C1 segment of cervical spinal cord (tissue), 14 donors: ENCODE measurements around the gene MTUS2.
A peak's percentile ranks its signal among the peaks of the same experiment; 100 is the strongest.
"Not testable (repeated sequence)": the region's sequence is repeated elsewhere in the genome, so short reads cannot be mapped to it uniquely, and the experiment has no call there.

Experiments
- DNase-seq, 14 donors: peaks; one replicate each; lab custom pipeline; 2025; lab: John Stamatoyannopoulos, UW

The MTUS2 gene

DNA sequence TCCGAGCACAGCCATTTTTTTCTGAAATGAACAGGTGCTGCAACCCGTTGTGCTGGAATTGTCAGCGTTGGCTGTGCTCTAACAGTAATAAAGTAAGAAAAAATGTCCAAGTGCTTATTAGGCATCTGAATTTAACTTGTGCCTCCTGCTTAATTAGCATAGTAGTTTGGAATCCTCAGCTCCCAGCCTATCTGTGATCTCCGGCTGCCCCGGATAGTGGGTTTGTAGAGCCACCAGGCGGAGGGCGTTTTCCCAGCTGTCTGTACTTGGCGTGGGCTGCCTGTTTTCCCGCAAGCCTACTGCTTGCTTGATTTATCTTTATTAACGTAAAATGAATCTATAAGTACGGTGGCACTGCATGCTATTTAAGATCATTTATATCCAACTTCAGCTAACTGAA is 137.9 kb downstream of the MTUS2 start:
- DNase-seq, result peak in 1 of 14 donors; percentile 19

- DNase-seq, result no peak
Observed at GRCh38 chr13:28958441-28958840, 138.3 kb downstream of the MTUS2 start.

DNA sequence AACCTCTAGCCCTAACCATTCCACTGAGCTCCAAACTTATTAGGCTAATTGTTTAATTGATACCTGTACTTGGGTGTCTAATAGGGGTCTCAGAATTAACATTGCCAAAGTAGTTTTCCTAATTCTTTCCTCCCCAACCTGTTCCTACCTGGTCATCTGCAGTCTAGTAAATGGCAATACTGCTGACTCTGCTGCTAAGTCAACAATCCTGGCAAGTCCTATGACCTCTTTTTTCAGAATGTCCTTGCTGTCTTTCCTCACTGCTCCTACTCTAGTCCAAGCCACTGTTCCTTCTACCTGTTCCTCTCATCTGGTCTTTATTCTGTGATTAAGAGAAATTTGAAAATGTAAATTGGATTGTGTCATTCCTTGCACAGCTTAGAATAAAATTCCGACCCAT is 143.9 kb downstream of the MTUS2 start:
- DNase-seq, result no peak

DNA sequence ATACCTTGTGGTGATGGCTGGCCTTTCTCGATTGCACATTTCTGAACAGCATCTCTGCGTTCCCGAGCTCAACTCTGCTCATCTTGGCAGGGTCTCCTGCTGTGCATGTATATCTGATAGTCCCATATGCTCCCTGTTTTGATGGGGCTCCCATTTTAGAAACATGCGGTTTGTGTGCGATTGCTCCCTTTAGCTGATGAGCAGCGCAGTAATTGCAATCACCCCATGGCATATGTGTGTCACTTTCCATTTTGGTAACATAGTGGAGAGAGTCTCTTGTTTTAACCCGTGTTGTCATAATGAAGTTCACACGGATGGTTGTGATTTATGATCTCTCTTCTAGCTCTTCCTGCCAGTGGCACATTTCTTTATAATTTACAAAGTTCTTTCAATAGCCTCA is 144.7 kb downstream of the MTUS2 start:
- DNase-seq, result no peak

- no peak for DNase-seq
Observed at GRCh38 chr13:28967029-28967915, 147.1 kb downstream of the MTUS2 start.

- DNase-seq, result no peak
Observed at GRCh38 chr13:28976195-28976594, 156.1 kb downstream of the MTUS2 start.

- DNase-seq, result no peak
Observed at GRCh38 chr13:28976636-28977035, 156.5 kb downstream of the MTUS2 start.

DNA sequence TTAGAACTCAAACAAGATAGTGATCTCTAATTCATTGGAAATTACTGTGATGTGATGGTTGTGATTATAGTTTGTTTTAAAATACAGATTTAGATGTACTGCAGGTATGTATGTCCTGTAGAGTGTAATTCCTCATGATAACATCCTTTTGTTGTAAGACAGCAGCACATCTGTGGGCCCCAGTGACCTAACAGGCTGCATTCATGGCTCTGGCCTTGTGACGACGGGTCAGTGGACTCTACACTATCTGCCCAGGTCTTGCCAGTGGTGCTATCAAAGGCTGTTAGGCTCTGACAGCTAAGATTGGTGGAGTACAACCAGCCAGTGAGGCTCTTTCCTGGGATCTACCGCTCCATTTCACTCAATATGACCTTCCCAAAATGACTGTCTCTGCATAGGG is 158.4 kb downstream of the MTUS2 start:
- DNase-seq, result no peak

DNA sequence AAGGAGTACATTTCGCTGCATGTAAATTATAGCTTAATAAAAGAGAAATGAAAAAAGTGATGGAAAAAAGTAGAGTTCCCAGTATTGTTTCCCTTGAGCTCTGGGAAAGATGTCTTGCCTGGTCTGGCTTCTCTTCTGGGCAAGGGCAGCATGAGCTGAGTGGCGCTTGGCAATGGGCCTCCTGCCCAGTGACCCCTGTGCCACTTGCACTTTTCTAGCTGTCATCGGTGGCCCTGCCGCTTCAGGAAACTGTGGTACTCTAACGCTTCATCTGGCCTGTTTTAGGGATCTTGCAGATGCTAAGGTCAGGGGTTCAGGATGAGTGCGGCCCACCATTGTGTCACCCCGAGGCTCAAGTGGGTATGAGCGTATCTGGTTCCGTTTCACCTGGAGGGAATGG is 161.4 kb downstream of the MTUS2 start:
- DNase-seq, result no peak

DNA sequence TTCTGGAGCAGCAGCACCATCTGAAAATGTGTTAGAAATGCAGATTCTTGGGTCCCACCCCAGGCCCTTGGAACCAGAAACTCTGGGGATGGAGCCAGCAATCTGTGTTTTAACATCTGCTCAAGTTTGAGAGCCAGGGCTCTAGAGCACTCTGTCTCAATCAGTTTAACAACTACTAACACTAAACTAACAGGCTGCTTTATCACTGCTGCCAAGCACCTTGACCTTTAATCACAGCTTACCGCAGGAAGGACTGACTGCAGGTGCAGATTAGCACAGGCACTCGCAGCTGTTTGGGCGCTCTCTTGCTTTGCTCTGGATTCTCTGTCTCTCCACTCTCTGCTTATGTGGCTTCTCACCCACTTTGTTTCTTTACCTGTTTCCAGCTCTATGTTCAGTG is 163.5 kb downstream of the MTUS2 start:
- DNase-seq, result no peak

- no peak for DNase-seq
Observed at GRCh38 chr13:28984326-28984725, 164.2 kb downstream of the MTUS2 start.

GRCh38 chr13:28984825-28985224 is 164.7 kb downstream of the MTUS2 start:
- DNase-seq, result no peak

DNA sequence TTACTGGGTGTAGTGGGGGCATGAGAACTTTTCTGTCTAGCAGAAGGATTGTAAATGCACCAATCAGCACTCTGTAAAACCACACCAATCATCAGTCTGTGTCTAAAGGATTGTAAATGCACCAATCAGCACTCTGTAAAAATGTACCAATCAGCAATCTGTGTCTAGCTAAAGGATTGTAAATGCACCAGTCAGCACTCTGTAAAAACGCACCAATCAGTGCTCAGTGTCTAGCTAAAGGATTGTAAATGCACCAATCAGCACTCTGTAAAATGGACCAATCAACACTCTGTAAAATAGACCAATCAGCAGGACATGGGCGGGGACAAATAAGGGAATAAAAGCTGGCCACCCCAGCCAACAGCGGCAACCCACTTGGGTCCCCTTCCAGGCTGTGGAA is 170.2 kb downstream of the MTUS2 start:
- not testable (repeated sequence) for DNase-seq

DNA sequence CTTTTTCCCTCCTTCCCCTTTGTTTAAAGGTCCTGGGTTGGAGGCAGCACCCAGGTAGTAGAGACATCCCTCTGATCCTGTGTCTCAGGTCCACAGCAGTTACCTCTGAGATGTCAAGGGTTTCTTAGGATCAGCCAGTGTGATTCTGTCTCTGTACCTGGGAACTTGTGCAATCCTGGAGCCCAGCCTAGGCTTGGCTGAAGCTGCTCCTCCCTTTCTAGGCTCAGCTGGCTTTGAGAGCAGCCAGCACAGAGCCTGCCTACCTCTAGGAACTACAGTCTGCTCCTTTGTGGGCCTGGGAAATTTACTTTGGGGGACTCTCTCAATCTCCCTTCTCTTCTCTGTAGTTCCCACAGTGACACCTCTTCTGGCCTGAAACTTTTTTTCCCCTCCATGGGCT is 171.6 kb downstream of the MTUS2 start:
- DNase-seq, result no peak

GRCh38 chr13:29000826-29001225 is 180.7 kb downstream of the MTUS2 start:
- DNase-seq, result no peak

DNA sequence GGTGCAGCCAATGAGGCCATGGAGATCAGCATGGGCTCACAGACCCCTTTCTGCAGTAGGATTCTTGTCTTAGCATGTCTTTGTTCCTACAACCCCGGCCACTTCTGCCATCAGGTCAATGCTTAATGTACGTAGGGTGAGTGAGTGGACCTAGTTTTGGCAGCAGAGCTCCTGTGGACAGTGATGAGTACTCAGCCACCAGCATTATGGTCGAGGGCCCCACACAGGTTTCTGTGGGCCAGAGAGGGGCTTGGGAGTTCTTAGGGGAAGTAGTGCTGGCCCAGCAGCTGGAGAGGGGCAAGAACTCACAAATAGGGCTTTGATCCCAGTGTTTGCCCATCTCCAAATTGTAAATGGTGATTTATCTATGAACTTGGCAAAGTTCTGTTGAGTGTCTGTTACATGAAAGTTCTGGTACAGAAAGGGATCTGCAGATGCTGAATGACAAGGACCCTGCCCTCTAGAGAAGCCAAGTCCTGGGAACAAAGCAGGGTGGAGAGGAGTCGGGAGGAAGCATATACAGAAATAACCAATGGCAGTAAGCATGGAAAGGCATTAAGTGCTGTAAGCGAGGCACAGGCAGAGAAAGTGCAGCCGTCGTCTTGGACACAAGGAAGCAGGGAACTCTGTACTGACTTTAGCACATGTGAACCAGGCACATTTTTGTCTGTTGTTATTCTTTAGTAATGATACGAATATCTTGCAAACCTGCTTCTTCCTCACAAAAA is 185.1 kb downstream of the MTUS2 start:
- DNase-seq, result no peak

- DNase-seq, result no peak
Observed at GRCh38 chr13:29005763-29006120, 185.6 kb downstream of the MTUS2 start.

- no peak for DNase-seq
Observed at GRCh38 chr13:29006359-29006850, 186.3 kb downstream of the MTUS2 start.

DNA sequence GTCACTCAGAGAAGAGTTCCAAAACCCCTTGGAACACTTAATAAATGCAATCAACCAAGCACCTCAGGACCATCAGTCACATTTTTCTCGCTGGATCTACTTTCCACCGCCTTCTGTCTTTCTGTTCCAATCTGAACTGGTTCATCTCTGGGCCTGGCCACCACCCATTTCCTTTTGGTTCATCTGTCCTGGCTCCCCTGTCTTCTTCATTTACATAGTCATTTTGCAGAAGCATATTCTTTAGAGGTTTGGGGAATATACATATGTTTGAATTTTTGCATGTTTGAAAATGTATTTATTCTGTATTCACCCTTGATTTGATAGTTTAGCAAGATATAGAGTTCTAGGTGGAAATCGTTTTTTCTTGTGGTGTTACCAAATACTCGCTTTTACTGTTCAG is 188.2 kb downstream of the MTUS2 start:
- DNase-seq, result no peak

- no peak for DNase-seq
Observed at GRCh38 chr13:29020314-29020713, 200.2 kb downstream of the MTUS2 start.

DNA sequence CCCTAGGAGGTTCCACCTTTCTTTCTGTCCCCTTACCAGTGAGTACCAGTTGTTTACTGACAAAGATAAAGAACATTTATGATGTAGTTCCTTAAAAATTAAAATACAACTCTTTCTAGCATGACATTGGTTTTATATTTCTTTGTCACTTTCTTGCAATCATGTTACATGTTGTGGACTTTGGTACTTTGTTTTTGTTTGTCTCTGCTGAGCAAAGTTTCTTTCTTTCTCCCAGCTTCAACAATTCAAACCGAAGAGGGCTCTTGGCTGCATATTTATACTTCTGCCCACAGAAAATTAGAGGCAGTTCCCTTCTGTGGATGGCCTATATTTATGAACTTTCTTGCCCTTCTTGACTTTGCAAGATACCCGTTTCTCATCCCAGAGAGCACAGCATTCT is 201.2 kb downstream of the MTUS2 start:
- DNase-seq, result no peak

DNA sequence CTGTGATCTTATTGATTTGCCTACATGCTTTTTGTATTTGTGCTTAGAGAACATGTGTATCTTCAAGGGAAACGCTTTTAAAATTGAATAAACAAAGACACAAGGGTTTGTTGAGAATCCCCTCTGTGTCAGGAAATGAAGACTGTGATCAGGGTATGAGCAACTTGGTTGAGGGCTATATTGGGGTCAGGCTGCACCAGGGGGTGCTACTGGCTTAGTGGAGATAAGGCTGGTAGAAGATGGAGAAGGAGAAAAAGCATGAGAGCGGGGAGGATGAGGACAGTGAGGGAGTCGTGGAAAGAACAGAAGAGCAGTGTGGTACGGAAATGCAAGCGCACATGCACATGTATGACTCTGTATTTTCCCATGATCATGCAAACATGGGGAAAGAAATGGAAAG is 201.6 kb downstream of the MTUS2 start:
- DNase-seq, result no peak

- DNase-seq, result no peak
Observed at GRCh38 chr13:29022410-29022809, 202.3 kb downstream of the MTUS2 start.
